Measurements from ENCODE around the gene SELENOT. TPM values are rescaled to one million over a fixed set of nuclear protein-coding genes. Genes with fewer than 3 reads are reported as not detected.

The SELENOT gene
- total RNA-seq, 1 experiment from 2014 or later = 81.6 TPM

- H3K9me2 ChIP-seq (ENCODE audit: insufficient read depth) = no peaks in the 10 kb centered on the region
- no peak overlapping the region for H3K27ac ChIP-seq (ENCODE audit: low read depth, low read length)
- H3K4me3 ChIP-seq (replicated peaks in 1 of 2; ENCODE audit: low read depth in 1 of 2, low read length in 2 of 2) = no peak overlapping the region
- H3K27me3 ChIP-seq (ENCODE audit: insufficient read depth, low read length) = no peaks in the 10 kb centered on the region
- ChIA-PET RAD21 (ENCODE audit: low non-redundant PET in 1 of 2, low total read pairs in 2 of 2, uncharacterized antibody in 2 of 2, unreplicated experiment in 2 of 2) (no interaction called here), POLR2A (interaction anchor here (1.6 kb wide), 1 partner anchor 9 kb away, joined by 3 read pairs; the partner anchor contains the start of gene SELENOT), CTCF (no interaction called here)
- no TSS peak for BruUV-seq (replicated peaks)
- peaks cover 10% of the 10 kb centered on the region; the same call in 1 of the 2 replicates for H4K20me1 ChIP-seq (ENCODE audit: insufficient read depth)
- H3K36me3 ChIP-seq (ENCODE audit: control insufficient read depth in 1 of 2, insufficient read depth in 2 of 2, low read length in 2 of 2) = no peaks in the 10 kb centered on the region
- H3K9ac ChIP-seq (ENCODE audit: low read length) = no peak overlapping the region
- H3K9me3 ChIP-seq (ENCODE audit: control insufficient read depth in 1 of 2, insufficient read depth in 1 of 2, low read depth in 1 of 2, low read length in 2 of 2) = no peaks in the 10 kb centered on the region
- H3K79me2 ChIP-seq (ENCODE audit: insufficient read depth, low read length) = peaks cover 81% of the 10 kb centered on the region
- ATAC-seq = no peak
- TF ChIP-seq TCF7L2 (IDR thresholded peaks at IDR 0.05; ENCODE audit: borderline replicate concordance, extremely low read depth, insufficient read depth, insufficient read length) (no peak), ELF1 (IDR thresholded peaks at IDR 0.05; ENCODE audit: borderline replicate concordance, low read depth) (no peak), RAD21 (IDR thresholded peaks at IDR 0.05; ENCODE audit: low read depth) (no peak), EZH2 (IDR thresholded peaks at IDR 0.05) (no peak), POLR2AphosphoS5 (IDR thresholded peaks at IDR 0.05; ENCODE audit: low read depth, low read length) (no peak), ZFX (IDR thresholded peaks at IDR 0.05) (no peak), CTCF (IDR thresholded peaks at IDR 0.05 in 2 of 3, conservative IDR thresholded peaks at IDR 0.05 in 1 of 3; ENCODE audit: borderline replicate concordance in 1 of 3, insufficient read depth in 1 of 3, low read depth in 2 of 3, low read length in 2 of 3) (no peak), ZNF274 (IDR thresholded peaks at IDR 0.05; ENCODE audit: low read depth, low read length) (no peak), SRF (IDR thresholded peaks at IDR 0.05; ENCODE audit: low read depth) (no peak), SP1 (IDR thresholded peaks at IDR 0.05; ENCODE audit: low read depth) (no peak), YY1 (IDR thresholded peaks at IDR 0.05; ENCODE audit: extremely low read depth, insufficient replicate concordance, low read depth, low read length) (no peak), EZH2phosphoT487 (IDR thresholded peaks at IDR 0.05; ENCODE audit: borderline replicate concordance) (no peak), FOSL1 (IDR thresholded peaks at IDR 0.05; ENCODE audit: low read depth) (no peak), CEBPB (IDR thresholded peaks at IDR 0.05; ENCODE audit: low read depth) (no peak), CBX3 (IDR thresholded peaks at IDR 0.05; ENCODE audit: low read depth) (no peak), POLR2A (IDR thresholded peaks at IDR 0.05; ENCODE audit: borderline replicate concordance, extremely low read depth, insufficient read depth, insufficient read length) (no peak)
- TF ChIP-seq, protein P1, sequence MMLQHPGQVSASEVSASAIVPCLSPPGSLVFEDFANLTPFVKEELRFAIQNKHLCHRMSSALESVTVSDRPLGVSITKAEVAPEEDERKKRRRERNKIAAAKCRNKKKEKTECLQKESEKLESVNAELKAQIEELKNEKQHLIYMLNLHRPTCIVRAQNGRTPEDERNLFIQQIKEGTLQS (IDR thresholded peaks at IDR 0.05) = no peak
- TF ChIP-seq, protein P2, sequence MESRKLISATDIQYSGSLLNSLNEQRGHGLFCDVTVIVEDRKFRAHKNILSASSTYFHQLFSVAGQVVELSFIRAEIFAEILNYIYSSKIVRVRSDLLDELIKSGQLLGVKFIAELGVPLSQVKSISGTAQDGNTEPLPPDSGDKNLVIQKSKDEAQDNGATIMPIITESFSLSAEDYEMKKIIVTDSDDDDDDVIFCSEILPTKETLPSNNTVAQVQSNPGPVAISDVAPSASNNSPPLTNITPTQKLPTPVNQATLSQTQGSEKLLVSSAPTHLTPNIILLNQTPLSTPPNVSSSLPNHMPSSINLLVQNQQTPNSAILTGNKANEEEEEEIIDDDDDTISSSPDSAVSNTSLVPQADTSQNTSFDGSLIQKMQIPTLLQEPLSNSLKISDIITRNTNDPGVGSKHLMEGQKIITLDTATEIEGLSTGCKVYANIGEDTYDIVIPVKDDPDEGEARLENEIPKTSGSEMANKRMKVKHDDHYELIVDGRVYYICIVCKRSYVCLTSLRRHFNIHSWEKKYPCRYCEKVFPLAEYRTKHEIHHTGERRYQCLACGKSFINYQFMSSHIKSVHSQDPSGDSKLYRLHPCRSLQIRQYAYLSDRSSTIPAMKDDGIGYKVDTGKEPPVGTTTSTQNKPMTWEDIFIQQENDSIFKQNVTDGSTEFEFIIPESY (IDR thresholded peaks at IDR 0.05; ENCODE audit: extremely low read depth, insufficient replicate concordance, low read length) = no peak
- no peak overlapping the region for H2AFZ ChIP-seq (ENCODE audit: low read depth, low read length, poor library complexity, severe bottlenecking)
- H3K4me1 ChIP-seq (ENCODE audit: control insufficient read depth in 1 of 2, insufficient read depth in 2 of 2, low read length in 2 of 2) = no peaks in the 10 kb centered on the region
- no peak for DNase-seq (ENCODE audit: low read depth, low spot score)
- intact Hi-C loops (cut with micrococcal nuclease) = no loop called here
- H3K4me2 ChIP-seq (ENCODE audit: low read length) = no peak overlapping the region
Observed at GRCh38 chr3:150611666-150612065, 8.5 kb downstream of the SELENOT start.
